HepG2 (cell line): Measurements from ENCODE around the gene ZNF467.

ENCODE experiments used
- NFE2L1 ChIP-seq: sonication (generic); formaldehyde crosslinking; IDR thresholded peaks from 2 replicates; pipeline ENCODE4 v1.4.0; 2020; ENCODE audit warnings: missing genetic modification reagents, mild to moderate bottlenecking, borderline replicate concordance
- SMC3 ChIP-seq: IDR thresholded peaks from 2 replicates; pipeline ENCODE4 v1.6.1; 2011; ENCODE audit warnings: low read length, improper control_type of control experiment
- TF ChIP-seq, protein P1 (sequence below): sonication (generic); formaldehyde crosslinking; IDR thresholded peaks from 2 replicates; pipeline ENCODE4 v1.4.0; 2020; ENCODE audit warnings: missing genetic modification reagents, borderline replicate concordance
- TF ChIP-seq, protein P2 (sequence below): sonication (generic); formaldehyde crosslinking; IDR thresholded peaks from 2 replicates; pipeline ENCODE4 v1.8.1; 2023; ENCODE audit warnings: mild to moderate bottlenecking, inconsistent platforms, moderate library complexity, missing genetic modification reagents, borderline replicate concordance
- TF ChIP-seq, protein P3 (sequence below): sonication (generic); formaldehyde crosslinking; IDR thresholded peaks from 2 replicates; pipeline ENCODE4 v1.4.0; 2020; ENCODE audit warnings: missing genetic modification reagents

DNA sequence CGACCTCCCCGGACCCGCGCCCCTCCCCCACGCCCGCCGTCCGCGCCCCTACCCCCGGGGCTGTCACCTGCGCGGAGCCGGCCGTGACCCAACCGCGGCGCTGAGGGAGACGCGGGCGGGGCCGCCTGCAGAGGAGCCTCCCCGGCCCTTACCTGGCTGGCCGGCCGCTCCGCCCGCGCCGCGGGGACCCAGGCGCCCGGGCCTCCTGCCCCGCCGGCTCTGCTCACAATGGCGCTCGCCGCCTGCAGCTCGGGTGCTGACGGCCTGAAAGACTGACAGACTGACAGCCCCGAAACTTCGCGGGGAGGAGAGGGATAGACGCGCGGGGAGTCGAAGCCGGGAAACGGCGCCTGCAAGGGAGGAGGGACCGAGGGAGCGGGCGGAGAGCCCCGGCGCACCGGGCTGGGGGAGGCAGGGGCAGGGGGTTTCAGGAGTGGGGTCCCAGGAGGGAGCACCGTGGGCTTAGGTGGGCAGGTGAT, 393 bp downstream of the ZNF467 start:
- TF ChIP-seq, protein P1, sequence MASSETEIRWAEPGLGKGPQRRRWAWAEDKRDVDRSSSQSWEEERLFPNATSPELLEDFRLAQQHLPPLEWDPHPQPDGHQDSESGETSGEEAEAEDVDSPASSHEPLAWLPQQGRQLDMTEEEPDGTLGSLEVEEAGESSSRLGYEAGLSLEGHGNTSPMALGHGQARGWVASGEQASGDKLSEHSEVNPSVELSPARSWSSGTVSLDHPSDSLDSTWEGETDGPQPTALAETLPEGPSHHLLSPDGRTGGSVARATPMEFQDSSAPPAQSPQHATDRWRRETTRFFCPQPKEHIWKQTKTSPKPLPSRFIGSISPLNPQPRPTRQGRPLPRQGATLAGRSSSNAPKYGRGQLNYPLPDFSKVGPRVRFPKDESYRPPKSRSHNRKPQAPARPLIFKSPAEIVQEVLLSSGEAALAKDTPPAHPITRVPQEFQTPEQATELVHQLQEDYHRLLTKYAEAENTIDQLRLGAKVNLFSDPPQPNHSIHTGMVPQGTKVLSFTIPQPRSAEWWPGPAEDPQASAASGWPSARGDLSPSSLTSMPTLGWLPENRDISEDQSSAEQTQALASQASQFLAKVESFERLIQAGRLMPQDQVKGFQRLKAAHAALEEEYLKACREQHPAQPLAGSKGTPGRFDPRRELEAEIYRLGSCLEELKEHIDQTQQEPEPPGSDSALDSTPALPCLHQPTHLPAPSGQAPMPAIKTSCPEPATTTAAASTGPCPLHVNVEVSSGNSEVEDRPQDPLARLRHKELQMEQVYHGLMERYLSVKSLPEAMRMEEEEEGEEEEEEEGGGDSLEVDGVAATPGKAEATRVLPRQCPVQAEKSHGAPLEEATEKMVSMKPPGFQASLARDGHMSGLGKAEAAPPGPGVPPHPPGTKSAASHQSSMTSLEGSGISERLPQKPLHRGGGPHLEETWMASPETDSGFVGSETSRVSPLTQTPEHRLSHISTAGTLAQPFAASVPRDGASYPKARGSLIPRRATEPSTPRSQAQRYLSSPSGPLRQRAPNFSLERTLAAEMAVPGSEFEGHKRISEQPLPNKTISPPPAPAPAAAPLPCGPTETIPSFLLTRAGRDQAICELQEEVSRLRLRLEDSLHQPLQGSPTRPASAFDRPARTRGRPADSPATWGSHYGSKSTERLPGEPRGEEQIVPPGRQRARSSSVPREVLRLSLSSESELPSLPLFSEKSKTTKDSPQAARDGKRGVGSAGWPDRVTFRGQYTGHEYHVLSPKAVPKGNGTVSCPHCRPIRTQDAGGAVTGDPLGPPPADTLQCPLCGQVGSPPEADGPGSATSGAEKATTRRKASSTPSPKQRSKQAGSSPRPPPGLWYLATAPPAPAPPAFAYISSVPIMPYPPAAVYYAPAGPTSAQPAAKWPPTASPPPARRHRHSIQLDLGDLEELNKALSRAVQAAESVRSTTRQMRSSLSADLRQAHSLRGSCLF (CRISPR knock-in tag) = no peak
- TF ChIP-seq SMC3 = no peak
- TF ChIP-seq, protein P2, sequence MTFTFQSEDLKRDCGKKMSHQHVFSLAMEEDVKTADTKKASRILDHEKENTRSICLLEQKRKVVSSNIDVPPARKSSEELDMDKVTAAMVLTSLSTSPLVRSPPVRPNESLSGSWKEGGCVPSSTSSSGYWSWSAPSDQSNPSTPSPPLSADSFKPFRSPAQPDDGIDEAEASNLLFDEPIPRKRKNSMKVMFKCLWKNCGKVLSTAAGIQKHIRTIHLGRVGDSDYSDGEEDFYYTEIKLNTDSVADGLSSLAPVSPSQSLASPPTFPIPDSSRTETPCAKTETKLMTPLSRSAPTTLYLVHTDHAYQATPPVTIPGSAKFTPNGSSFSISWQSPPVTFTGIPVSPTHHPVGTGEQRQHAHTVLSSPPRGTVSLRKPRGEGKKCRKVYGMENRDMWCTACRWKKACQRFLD = no peak
- TF ChIP-seq, protein P3, sequence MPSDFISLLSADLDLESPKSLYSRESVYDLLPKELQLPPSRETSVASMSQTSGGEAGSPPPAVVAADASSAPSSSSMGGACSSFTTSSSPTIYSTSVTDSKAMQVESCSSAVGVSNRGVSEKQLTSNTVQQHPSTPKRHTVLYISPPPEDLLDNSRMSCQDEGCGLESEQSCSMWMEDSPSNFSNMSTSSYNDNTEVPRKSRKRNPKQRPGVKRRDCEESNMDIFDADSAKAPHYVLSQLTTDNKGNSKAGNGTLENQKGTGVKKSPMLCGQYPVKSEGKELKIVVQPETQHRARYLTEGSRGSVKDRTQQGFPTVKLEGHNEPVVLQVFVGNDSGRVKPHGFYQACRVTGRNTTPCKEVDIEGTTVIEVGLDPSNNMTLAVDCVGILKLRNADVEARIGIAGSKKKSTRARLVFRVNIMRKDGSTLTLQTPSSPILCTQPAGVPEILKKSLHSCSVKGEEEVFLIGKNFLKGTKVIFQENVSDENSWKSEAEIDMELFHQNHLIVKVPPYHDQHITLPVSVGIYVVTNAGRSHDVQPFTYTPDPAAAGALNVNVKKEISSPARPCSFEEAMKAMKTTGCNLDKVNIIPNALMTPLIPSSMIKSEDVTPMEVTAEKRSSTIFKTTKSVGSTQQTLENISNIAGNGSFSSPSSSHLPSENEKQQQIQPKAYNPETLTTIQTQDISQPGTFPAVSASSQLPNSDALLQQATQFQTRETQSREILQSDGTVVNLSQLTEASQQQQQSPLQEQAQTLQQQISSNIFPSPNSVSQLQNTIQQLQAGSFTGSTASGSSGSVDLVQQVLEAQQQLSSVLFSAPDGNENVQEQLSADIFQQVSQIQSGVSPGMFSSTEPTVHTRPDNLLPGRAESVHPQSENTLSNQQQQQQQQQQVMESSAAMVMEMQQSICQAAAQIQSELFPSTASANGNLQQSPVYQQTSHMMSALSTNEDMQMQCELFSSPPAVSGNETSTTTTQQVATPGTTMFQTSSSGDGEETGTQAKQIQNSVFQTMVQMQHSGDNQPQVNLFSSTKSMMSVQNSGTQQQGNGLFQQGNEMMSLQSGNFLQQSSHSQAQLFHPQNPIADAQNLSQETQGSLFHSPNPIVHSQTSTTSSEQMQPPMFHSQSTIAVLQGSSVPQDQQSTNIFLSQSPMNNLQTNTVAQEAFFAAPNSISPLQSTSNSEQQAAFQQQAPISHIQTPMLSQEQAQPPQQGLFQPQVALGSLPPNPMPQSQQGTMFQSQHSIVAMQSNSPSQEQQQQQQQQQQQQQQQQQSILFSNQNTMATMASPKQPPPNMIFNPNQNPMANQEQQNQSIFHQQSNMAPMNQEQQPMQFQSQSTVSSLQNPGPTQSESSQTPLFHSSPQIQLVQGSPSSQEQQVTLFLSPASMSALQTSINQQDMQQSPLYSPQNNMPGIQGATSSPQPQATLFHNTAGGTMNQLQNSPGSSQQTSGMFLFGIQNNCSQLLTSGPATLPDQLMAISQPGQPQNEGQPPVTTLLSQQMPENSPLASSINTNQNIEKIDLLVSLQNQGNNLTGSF (CRISPR knock-in tag) = no peak
- no peak for TF ChIP-seq NFE2L1 (CRISPR knock-in tag)
